ENCODE data around the gene DPF3. TPM values are rescaled to one million over a fixed set of nuclear protein-coding genes. Genes with fewer than 3 reads are reported as not detected.

DPF3 gene
- total and polyA plus RNA-seq, 9 of the 15 experiments (the other 6 are each of a cell fraction or from before 2014, with no cell fraction given) = 0.21 to 4.9 (median 1.2) TPM

DNA sequence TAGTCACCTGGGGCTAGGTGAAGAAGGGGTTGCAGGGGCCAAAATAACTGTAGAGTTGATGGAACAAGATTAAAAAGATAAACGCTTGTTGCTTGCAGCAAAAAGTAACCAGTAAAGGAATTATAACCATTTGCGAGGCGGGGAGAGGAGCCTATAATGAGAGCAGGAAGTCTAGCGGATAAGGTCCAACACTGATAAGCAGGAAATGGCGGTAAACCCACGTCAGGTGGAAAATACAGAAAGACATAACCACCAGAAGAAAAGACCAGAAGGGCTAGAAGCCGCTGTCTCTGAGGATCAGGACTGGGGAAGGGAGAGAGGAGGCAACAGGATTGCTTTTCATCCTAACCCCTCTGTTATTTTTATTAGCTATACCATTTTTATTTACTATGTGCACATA, 303.3 kb downstream of the DPF3 start:
- H3K36me3 ChIP-seq (ENCODE audit: control insufficient read depth, insufficient read depth, low read length) = no peaks in the 10 kb centered on the region
- in situ Hi-C loops (cut with MboI) = no loop called here
- ChIA-PET CTCF (ENCODE audit: low intra/inter-chr PET ratio) (no interaction called here), POLR2A (no interaction called here)
- ATAC-seq = no peak
- no peak overlapping the region for H3K4me3 ChIP-seq
- intact Hi-C loops (cut with micrococcal nuclease) = no loop called here
- no peak overlapping the region for H3K4me2 ChIP-seq (ENCODE audit: insufficient read depth, low read length)
- no TSS peak for BruUV-seq (replicated peaks)
- FAIRE-seq = no peak
- TF ChIP-seq ZBED1 (IDR thresholded peaks at IDR 0.05) (no peak), ELF1 (tag; IDR thresholded peaks at IDR 0.05) (no peak), CBX8 (IDR thresholded peaks at IDR 0.05; ENCODE audit: borderline replicate concordance, extremely low read depth, low read depth, low read length, poor library complexity, severe bottlenecking) (no peak), CBX5 (IDR thresholded peaks at IDR 0.05; ENCODE audit: borderline replicate concordance, low read depth) (no peak), ARNT (IDR thresholded peaks at IDR 0.05) (no peak), ESRRB (CRISPR knock-in tag; IDR thresholded peaks at IDR 0.05; ENCODE audit: borderline replicate concordance) (no peak)
- TF ChIP-seq, protein P1, sequence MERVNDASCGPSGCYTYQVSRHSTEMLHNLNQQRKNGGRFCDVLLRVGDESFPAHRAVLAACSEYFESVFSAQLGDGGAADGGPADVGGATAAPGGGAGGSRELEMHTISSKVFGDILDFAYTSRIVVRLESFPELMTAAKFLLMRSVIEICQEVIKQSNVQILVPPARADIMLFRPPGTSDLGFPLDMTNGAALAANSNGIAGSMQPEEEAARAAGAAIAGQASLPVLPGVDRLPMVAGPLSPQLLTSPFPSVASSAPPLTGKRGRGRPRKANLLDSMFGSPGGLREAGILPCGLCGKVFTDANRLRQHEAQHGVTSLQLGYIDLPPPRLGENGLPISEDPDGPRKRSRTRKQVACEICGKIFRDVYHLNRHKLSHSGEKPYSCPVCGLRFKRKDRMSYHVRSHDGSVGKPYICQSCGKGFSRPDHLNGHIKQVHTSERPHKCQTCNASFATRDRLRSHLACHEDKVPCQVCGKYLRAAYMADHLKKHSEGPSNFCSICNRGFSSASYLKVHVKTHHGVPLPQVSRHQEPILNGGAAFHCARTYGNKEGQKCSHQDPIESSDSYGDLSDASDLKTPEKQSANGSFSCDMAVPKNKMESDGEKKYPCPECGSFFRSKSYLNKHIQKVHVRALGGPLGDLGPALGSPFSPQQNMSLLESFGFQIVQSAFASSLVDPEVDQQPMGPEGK (CRISPR knock-in tag; IDR thresholded peaks at IDR 0.05; ENCODE audit: borderline replicate concordance) = no peak
- DNase-seq (ENCODE audit: extremely low read depth in 1 of 4, low spot score in 3 of 4) = no peak
- 6% methylated on average over 7 of the region's 7 CpGs for WGBS (ENCODE audit: insufficient coverage, low coverage, missing lambda C conversion rate)
- H3K9ac ChIP-seq (ENCODE audit: insufficient read depth in 1 of 2, low read depth in 2 of 2, low read length in 2 of 2) = no peak overlapping the region
- H3K9me3 ChIP-seq (replicated peaks; ENCODE audit: control insufficient read depth, insufficient read depth, low read depth, low read length) = no peaks in the 10 kb centered on the region
- no peaks in the 10 kb centered on the region for H3K79me2 ChIP-seq (ENCODE audit: control insufficient read depth, insufficient read depth, low read length)
- peaks cover 0 to 9% of the 10 kb centered on the region in 2 experiments; a peak in 1 of 5 replicates for H3K27me3 ChIP-seq (ENCODE audit: control insufficient read depth in 2 of 2, insufficient read depth in 2 of 2, low read length in 2 of 2)
- H3K4me1 ChIP-seq (replicated peaks in 1 of 2; ENCODE audit: control insufficient read depth in 2 of 2, insufficient read depth in 2 of 2, low read length in 2 of 2) = no peaks in the 10 kb centered on the region
- H3K27ac ChIP-seq (ENCODE audit: extremely low read depth, low read depth, low read length) = no peak overlapping the region
- H3K9me1 ChIP-seq (ENCODE audit: control insufficient read depth, insufficient read depth, low read length) = no peaks in the 10 kb centered on the region
- H2AFZ ChIP-seq (ENCODE audit: low read depth, low read length) = no peak overlapping the region
- H4K20me1 ChIP-seq (replicated peaks; ENCODE audit: control insufficient read depth, insufficient read depth, low read length) = no peaks in the 10 kb centered on the region

Measured in K562 (cell line).